GM23338 (cell line): ENCODE results near the gene TNS4. TPM values are rescaled to one million over a fixed set of nuclear protein-coding genes. Genes with fewer than 3 reads are reported as not detected.

Source experiments
- ATAC-seq: fragments of 200-7000 bp; cut with Tn5 transposase; 3 replicates; pipeline ENCODE4 v1.9.1; 2020
- DNase-seq: peaks from one replicate; pipeline ENCODE4 v3.0.0-alpha.2; 2015; ENCODE audit warnings: low spot score
- H2AFZ ChIP-seq: fragments of 200-600 bp; sonication (generic); 2 replicates; pipeline ENCODE4 v1.8.0; 2016; ENCODE audit warnings: antibody characterized with exemption, mild to moderate bottlenecking, moderate library complexity
- H3F3A ChIP-seq: fragments of 200-600 bp; sonication (generic); replicated peaks from 2 replicates; pipeline ENCODE4 v1.8.0; 2017; ENCODE audit warnings: antibody characterized with exemption, mixed run types, low read depth
- H3K27ac ChIP-seq: fragments of 200-600 bp; sonication (generic); 2 replicates; pipeline ENCODE4 v1.6.1; 2016; ENCODE audit warnings: low read depth
- H3K27me3 ChIP-seq: fragments of 200-600 bp; sonication (generic); 2 replicates; pipeline ENCODE4 v1.8.0; 2016; ENCODE audit warnings: mild to moderate bottlenecking, mixed run types, moderate library complexity; ENCODE audit not compliant: insufficient read depth
- H3K36me3 ChIP-seq: fragments of 200-600 bp; sonication (generic); 2 replicates; pipeline ENCODE4 v1.8.0; 2016; ENCODE audit warnings: mild to moderate bottlenecking; ENCODE audit not compliant: insufficient read depth
- H3K4me1 ChIP-seq: fragments of 200-600 bp; sonication (generic); 2 replicates; pipeline ENCODE4 v1.8.0; 2016; ENCODE audit warnings: mild to moderate bottlenecking, moderate library complexity; ENCODE audit not compliant: insufficient read depth
- H3K4me2 ChIP-seq: fragments of 200-600 bp; sonication (generic); 2 replicates; pipeline ENCODE4 v1.7.1; 2017; ENCODE audit warnings: mixed run types
- H3K4me3 ChIP-seq: fragments of 200-600 bp; sonication (generic); 2 replicates; pipeline ENCODE4 v1.6.1; 2016; ENCODE audit warnings: mixed run types
- H3K79me2 ChIP-seq: fragments of 200-600 bp; sonication (generic); replicated peaks from 2 replicates; pipeline ENCODE4 v1.8.0; 2017; ENCODE audit warnings: mild to moderate bottlenecking; ENCODE audit not compliant: insufficient read depth
- H3K9me2 ChIP-seq: fragments of 200-600 bp; sonication (generic); 2 replicates; pipeline ENCODE4 v1.8.0; 2017; ENCODE audit not compliant: insufficient read depth
- H4K20me1 ChIP-seq: fragments of 200-600 bp; sonication (generic); replicated peaks from 2 replicates; pipeline ENCODE4 v1.8.0; 2017; ENCODE audit warnings: mild to moderate bottlenecking; ENCODE audit not compliant: insufficient read depth
- H3K27ac Mint-ChIP-seq: 2 replicates; pipeline ENCODE4 v1.8.0; 2020; ENCODE audit warnings: inconsistent platforms, mild to moderate bottlenecking, moderate library complexity, mixed read lengths
- H3K27me3 Mint-ChIP-seq: 3 replicates; pipeline ENCODE4 v1.8.0; 2022; ENCODE audit warnings: low read depth, mild to moderate bottlenecking, moderate library complexity, mixed read lengths, inconsistent platforms; ENCODE audit not compliant: insufficient read depth, poor library complexity
- H3K36me3 Mint-ChIP-seq: 3 replicates; pipeline ENCODE4 v1.8.0; 2021; ENCODE audit warnings: low read depth, mild to moderate bottlenecking, inconsistent platforms, moderate library complexity, mixed read lengths
- H3K4me1 Mint-ChIP-seq: 3 replicates; pipeline ENCODE4 v1.8.0; 2020; ENCODE audit warnings: mild to moderate bottlenecking, inconsistent platforms, mixed read lengths
- H3K4me3 Mint-ChIP-seq: 3 replicates; pipeline ENCODE4 v1.8.0; 2021; ENCODE audit warnings: moderate library complexity, mild to moderate bottlenecking, inconsistent platforms, mixed read lengths
- H3K9me3 Mint-ChIP-seq: 3 replicates; pipeline ENCODE4 v1.8.0; 2020; ENCODE audit warnings: moderate library complexity, mild to moderate bottlenecking, inconsistent platforms, mixed read lengths
- CREB1 ChIP-seq: fragments of 250-450 bp; sonication (Bioruptor Pico); IDR thresholded peaks from 2 replicates; pipeline ENCODE4 v1.5.0; 2020; ENCODE audit warnings: low read depth, mild to moderate bottlenecking, moderate library complexity
- EZH2 ChIP-seq: fragments of 200-600 bp; sonication (generic); IDR thresholded peaks from one replicate; pipeline ENCODE4 v1.8.0; 2017; ENCODE audit warnings: antibody characterized with exemption, mild to moderate bottlenecking, low read depth; ENCODE audit not compliant: unreplicated experiment
- EZH2phosphoT487 ChIP-seq: fragments of 200-600 bp; sonication (generic); IDR thresholded peaks from one replicate; pipeline ENCODE4 v1.8.1; 2018; ENCODE audit warnings: antibody characterized with exemption; ENCODE audit not compliant: unreplicated experiment
- JUNB ChIP-seq: IDR thresholded peaks from one replicate; pipeline ENCODE4 v1.6.1; 2016; ENCODE audit warnings: antibody characterized with exemption; ENCODE audit not compliant: unreplicated experiment
- NANOG ChIP-seq: IDR thresholded peaks from 2 replicates; pipeline ENCODE4 v1.6.1; 2016; ENCODE audit warnings: antibody characterized with exemption, borderline replicate concordance
- STAT1 ChIP-seq: IDR thresholded peaks from one replicate; pipeline ENCODE4 v1.6.1; 2016; ENCODE audit warnings: antibody characterized with exemption; ENCODE audit not compliant: unreplicated experiment
- ZNF114 ChIP-seq: fragments of 250-450 bp; sonication (Bioruptor Pico); IDR thresholded peaks from 2 replicates; pipeline ENCODE4 v1.5.0; 2020; ENCODE audit warnings: mild to moderate bottlenecking, moderate library complexity
- polyA plus RNA-seq: library from polyadenylated mRNA; unstranded; fragments of >200 nt; fragmentation: Nextera tagmentation; extraction: Ambion mirVana; gene quantifications from 2 replicates; pipeline ENCODE4 v1.2.1, GENCODE V29; 2016
- total RNA-seq: library from RNA; depleted of rRNA; stranded (reverse); fragments of >200 nt; shearing (Covaris generic); gene quantifications from 2 replicates; pipeline ENCODE4 v1.2.3, GENCODE V29; 2014
- TF ChIP-seq, protein P1 (sequence below), 2 experiments: fragments of 200-600 bp in 1 of 2; sonication (generic) in 1 of 2; conservative IDR thresholded peaks; 2 replicates each; pipeline versions ENCODE4 v1.5.1 to v1.6.1; 2016 to 2017; ENCODE audit warnings: antibody characterized with exemption in 2 of 2, low read depth in 2 of 2, mild to moderate bottlenecking in 2 of 2, moderate library complexity in 1 of 2
- TF ChIP-seq, protein P2 (sequence below): fragments of 250-450 bp; sonication (Bioruptor Pico); IDR thresholded peaks from 2 replicates; pipeline ENCODE4 v1.5.0; 2020; ENCODE audit warnings: mild to moderate bottlenecking, moderate library complexity

Gene TNS4
- total and polyA plus RNA-seq, 2 experiments from 2014 or later: 0.31 to 4.9 TPM

DNA sequence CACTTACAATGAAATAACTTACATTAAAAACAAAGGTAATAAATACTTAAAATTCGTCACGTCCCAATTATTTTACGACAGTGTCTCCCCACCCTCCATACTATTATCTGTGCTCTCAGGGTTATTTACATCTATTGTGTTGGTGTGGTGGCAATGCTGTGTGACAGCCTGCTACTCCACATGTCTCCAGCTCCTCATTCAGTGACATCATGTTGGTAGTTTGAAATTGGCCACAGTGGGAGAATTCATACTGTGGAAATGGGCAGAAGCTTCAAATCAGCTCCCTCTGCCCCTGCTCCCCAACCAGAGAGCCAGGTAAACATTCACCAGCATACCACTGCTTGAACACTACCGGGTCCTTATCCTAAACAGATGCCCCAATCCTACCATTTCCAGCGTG lies 6.3 kb downstream of the TNS4 start:
- Histone ChIP-seq H3K4me1 (peaks cover 44% of the 10 kb centered on the region), H3F3A (peaks cover 21% of the 10 kb centered on the region), H3K27ac (no peak overlapping the region), H3K4me2 (no peak overlapping the region), H3K27me3 (no peaks in the 10 kb centered on the region), H2AFZ (no peak overlapping the region), H3K79me2 (no peaks in the 10 kb centered on the region), H3K4me3 (no peak overlapping the region), H4K20me1 (no peaks in the 10 kb centered on the region), H3K36me3 (no peaks in the 10 kb centered on the region), H3K9me2 (no peaks in the 10 kb centered on the region)
- TF ChIP-seq EZH2phosphoT487 (no peak), ZNF114 (CRISPR knock-in tag) (no peak), STAT1 (no peak), CREB1 (CRISPR knock-in tag) (no peak), EZH2 (no peak)
- TF ChIP-seq, protein P1, sequence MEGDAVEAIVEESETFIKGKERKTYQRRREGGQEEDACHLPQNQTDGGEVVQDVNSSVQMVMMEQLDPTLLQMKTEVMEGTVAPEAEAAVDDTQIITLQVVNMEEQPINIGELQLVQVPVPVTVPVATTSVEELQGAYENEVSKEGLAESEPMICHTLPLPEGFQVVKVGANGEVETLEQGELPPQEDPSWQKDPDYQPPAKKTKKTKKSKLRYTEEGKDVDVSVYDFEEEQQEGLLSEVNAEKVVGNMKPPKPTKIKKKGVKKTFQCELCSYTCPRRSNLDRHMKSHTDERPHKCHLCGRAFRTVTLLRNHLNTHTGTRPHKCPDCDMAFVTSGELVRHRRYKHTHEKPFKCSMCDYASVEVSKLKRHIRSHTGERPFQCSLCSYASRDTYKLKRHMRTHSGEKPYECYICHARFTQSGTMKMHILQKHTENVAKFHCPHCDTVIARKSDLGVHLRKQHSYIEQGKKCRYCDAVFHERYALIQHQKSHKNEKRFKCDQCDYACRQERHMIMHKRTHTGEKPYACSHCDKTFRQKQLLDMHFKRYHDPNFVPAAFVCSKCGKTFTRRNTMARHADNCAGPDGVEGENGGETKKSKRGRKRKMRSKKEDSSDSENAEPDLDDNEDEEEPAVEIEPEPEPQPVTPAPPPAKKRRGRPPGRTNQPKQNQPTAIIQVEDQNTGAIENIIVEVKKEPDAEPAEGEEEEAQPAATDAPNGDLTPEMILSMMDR (conservative IDR thresholded peaks at IDR 0.05; ENCODE audit: low read depth in 2 of 2): no peak
- Mint-ChIP-seq H3K36me3 (no peaks in the 10 kb centered on the region; the same call in 2 of the 3 replicates), H3K27ac (no peak overlapping the region; the same call in 1 of the 2 replicates), H3K4me3 (no peak overlapping the region), H3K9me3 (peaks cover 3% of the 10 kb centered on the region; the same call in 2 of the 3 replicates), H3K4me1 (peaks cover 45% of the 10 kb centered on the region), H3K27me3 (peaks cover 6% of the 10 kb centered on the region)
- DNase-seq (no peak), ATAC-seq (no peak)

DNA sequence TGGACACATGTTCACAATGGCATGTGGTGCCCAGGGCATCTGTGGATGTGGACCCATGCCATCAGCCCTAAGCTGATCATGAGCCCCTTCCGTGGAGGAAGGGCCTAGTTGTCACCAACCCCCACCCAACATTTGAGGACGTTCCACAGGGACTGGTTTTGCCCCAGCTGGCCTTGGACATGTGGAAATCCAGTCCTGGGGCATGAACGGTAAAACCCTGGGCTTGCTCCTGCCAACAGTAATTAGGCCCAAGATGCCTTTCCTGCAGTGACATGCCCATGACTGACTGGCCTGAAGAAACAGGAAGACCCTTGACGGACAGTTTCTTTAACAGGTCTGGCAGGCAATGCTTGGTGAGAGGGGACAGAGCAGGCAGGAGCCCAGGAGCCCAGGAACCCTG lies 7.7 kb downstream of the TNS4 start:
- H2AFZ ChIP-seq: no peak overlapping the region
- H3K9me2 ChIP-seq: no peaks in the 10 kb centered on the region
- no peak for TF ChIP-seq STAT1
- TF ChIP-seq JUNB: no peak
- no peak for TF ChIP-seq NANOG
- no peak for TF ChIP-seq EZH2
- no peak for TF ChIP-seq ZNF114 (CRISPR knock-in tag)
- no peak overlapping the region for H3K4me3 ChIP-seq
- Mint-ChIP-seq H3K27me3 (peaks cover 7% of the 10 kb centered on the region), H3K9me3 (no peaks in the 10 kb centered on the region), H3K36me3 (no peaks in the 10 kb centered on the region), H3K4me1 (peaks cover 44% of the 10 kb centered on the region), H3K27ac (no peak overlapping the region), H3K4me3 (no peak overlapping the region)
- DNase-seq: no peak
- peaks cover 44% of the 10 kb centered on the region for H3K4me1 ChIP-seq
- no peak overlapping the region for H3K27ac ChIP-seq
- no peaks in the 10 kb centered on the region for H3K79me2 ChIP-seq
- H3K36me3 ChIP-seq: no peaks in the 10 kb centered on the region
- H4K20me1 ChIP-seq: no peaks in the 10 kb centered on the region
- no peak for ATAC-seq
- peaks cover 16% of the 10 kb centered on the region for H3F3A ChIP-seq
- H3K4me2 ChIP-seq: no peak overlapping the region
- no peaks in the 10 kb centered on the region for H3K27me3 ChIP-seq

DNA sequence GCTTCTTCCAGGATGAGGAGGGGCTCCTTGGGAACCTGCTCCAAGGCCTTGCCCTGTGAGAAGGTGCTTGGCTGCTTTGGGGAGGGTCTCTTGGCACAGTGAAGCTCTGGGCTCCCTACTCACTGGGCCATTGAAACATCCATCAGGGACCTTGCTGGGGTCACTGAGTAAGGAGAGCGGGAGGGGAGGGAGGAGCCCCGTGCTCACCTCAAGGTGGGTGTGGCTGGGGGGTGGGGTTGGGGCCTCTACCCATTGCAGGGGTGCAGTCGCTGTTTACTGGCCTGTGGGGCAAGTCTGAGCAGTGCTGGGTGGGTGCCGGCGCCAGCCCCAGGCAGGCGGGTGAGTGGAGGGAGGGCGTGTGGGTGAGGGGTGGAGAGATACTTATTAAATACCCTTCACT lies 9.9 kb downstream of the TNS4 start:
- Mint-ChIP-seq H3K36me3 (no peaks in the 10 kb centered on the region; the same call in 2 of the 3 replicates), H3K4me1 (peaks cover 41% of the 10 kb centered on the region), H3K27me3 (peaks cover 9% of the 10 kb centered on the region), H3K9me3 (no peaks in the 10 kb centered on the region), H3K27ac (peak overlapping the region; percentile 61; the same call in 1 of the 2 replicates), H3K4me3 (no peak overlapping the region; the same call in 2 of the 3 replicates)
- Histone ChIP-seq H3K36me3 (no peaks in the 10 kb centered on the region), H3K4me2 (peak overlapping the region; percentile 81), H3K4me3 (no peak overlapping the region), H2AFZ (peak overlapping the region; percentile 74), H3K4me1 (peaks cover 33% of the 10 kb centered on the region), H3F3A (0 out of 2 replicates have a peak, but pooled peaks cover 8% of the 10 kb centered on the region), H3K27ac (no peak overlapping the region; the same call in 1 of the 2 replicates), H3K27me3 (no peaks in the 10 kb centered on the region), H3K9me2 (0 out of 2 replicates have a peak, but pooled peaks cover 3% of the 10 kb centered on the region), H3K79me2 (no peaks in the 10 kb centered on the region), H4K20me1 (no peaks in the 10 kb centered on the region)
- peak; percentile 47 for DNase-seq
- ATAC-seq: peak; percentile 27
- TF ChIP-seq, protein P2, sequence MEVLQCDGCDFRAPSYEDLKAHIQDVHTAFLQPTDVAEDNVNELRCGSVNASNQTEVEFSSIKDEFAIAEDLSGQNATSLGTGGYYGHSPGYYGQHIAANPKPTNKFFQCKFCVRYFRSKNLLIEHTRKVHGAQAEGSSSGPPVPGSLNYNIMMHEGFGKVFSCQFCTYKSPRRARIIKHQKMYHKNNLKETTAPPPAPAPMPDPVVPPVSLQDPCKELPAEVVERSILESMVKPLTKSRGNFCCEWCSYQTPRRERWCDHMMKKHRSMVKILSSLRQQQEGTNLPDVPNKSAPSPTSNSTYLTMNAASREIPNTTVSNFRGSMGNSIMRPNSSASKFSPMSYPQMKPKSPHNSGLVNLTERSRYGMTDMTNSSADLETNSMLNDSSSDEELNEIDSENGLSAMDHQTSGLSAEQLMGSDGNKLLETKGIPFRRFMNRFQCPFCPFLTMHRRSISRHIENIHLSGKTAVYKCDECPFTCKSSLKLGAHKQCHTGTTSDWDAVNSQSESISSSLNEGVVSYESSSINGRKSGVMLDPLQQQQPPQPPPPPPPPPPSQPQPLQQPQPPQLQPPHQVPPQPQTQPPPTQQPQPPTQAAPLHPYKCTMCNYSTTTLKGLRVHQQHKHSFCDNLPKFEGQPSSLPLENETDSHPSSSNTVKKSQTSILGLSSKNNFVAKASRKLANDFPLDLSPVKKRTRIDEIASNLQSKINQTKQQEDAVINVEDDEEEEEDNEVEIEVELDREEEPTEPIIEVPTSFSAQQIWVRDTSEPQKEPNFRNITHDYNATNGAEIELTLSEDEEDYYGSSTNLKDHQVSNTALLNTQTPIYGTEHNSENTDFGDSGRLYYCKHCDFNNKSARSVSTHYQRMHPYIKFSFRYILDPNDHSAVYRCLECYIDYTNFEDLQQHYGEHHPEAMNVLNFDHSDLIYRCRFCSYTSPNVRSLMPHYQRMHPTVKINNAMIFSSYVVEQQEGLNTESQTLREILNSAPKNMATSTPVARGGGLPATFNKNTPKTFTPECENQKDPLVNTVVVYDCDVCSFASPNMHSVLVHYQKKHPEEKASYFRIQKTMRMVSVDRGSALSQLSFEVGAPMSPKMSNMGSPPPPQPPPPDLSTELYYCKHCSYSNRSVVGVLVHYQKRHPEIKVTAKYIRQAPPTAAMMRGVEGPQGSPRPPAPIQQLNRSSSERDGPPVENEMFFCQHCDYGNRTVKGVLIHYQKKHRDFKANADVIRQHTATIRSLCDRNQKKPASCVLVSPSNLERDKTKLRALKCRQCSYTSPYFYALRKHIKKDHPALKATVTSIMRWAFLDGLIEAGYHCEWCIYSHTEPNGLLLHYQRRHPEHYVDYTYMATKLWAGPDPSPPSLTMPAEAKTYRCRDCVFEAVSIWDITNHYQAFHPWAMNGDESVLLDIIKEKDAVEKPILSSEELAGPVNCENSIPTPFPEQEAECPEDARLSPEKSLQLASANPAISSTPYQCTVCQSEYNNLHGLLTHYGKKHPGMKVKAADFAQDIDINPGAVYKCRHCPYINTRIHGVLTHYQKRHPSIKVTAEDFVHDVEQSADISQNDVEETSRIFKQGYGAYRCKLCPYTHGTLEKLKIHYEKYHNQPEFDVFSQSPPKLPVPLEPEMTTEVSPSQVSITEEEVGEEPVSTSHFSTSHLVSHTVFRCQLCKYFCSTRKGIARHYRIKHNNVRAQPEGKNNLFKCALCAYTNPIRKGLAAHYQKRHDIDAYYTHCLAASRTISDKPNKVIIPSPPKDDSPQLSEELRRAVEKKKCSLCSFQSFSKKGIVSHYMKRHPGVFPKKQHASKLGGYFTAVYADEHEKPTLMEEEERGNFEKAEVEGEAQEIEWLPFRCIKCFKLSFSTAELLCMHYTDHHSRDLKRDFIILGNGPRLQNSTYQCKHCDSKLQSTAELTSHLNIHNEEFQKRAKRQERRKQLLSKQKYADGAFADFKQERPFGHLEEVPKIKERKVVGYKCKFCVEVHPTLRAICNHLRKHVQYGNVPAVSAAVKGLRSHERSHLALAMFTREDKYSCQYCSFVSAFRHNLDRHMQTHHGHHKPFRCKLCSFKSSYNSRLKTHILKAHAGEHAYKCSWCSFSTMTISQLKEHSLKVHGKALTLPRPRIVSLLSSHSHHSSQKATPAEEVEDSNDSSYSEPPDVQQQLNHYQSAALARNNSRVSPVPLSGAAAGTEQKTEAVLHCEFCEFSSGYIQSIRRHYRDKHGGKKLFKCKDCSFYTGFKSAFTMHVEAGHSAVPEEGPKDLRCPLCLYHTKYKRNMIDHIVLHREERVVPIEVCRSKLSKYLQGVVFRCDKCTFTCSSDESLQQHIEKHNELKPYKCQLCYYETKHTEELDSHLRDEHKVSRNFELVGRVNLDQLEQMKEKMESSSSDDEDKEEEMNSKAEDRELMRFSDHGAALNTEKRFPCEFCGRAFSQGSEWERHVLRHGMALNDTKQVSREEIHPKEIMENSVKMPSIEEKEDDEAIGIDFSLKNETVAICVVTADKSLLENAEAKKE (CRISPR knock-in tag): no peak
- no peak for TF ChIP-seq STAT1
